Measurements from ENCODE around the gene FYN.

DNA sequence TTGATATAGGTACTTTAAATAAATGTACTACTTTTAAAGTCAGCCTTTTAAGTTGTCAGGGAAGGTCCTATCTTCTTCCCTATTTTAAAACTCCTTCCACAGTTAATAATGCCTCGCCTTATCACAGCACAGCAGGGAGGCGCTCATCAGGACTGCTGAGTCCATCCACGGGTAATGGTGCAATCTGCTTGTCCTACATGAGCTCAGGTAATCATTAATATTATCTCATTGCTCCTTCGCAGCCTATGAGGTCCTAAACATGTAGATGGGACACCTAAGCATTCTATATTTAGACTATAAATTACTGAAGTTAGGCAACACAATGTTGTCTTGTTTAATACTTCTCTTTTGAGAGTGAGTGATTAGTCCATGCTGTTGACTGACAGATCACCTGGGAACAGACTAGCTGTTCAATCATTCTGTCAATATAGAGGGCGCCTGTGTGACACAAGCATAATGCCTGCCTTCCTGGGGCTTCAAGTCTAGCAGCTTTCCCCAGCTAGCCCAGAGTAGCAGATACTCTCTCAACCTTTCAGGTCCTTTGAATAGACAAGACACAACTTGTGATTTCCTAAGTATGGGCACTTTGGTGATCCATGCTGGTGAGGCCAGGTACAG, 91.0 kb downstream of the FYN start:
- no peak for TF ChIP-seq POLR2A (IDR thresholded peaks at IDR 0.05; ENCODE audit: low read depth, low read length)
- no peak for TF ChIP-seq POLR2AphosphoS5 (IDR thresholded peaks at IDR 0.05; ENCODE audit: low read depth, low read length)
- TF ChIP-seq TAF1 (IDR thresholded peaks at IDR 0.05; ENCODE audit: borderline replicate concordance, low read depth, low read length) = no peak
